Measurements from ENCODE around the gene WNT4.

WNT4 gene

DNA sequence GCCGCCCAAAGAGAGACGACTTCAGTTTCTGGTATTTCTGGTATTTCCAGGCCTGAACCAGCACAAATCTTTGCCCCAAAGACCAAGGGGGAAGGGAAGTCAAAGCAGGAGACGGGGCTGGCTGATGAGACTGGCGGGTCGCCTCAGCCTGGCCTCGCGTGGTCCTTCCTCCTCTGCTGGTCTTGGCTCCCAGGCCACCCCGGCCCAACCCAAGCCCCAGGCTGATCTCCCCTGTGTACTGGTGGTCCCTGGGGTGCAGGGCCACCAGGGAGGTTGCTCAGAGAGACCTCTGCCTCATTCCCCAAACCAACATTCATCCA lies 19.9 kb downstream of the WNT4 start:
- no peaks in the 10 kb centered on the region for H3K27me3 ChIP-seq (ENCODE audit: control insufficient read depth, insufficient read depth, low read length)
- H3K9ac ChIP-seq (ENCODE audit: low read length): no peak overlapping the region
- H3K36me3 ChIP-seq (ENCODE audit: control insufficient read depth, insufficient read depth, low read length): peaks cover 6% of the 10 kb centered on the region
- no peak overlapping the region for H3K4me3 ChIP-seq (ENCODE audit: low read length)
- no peak overlapping the region for H3K27ac ChIP-seq (ENCODE audit: low read depth, low read length)
- H3K4me1 ChIP-seq (ENCODE audit: control insufficient read depth, insufficient read depth, low read length): no peaks in the 10 kb centered on the region

GRCh38 chr1:22122273-22123070 lies 20.4 kb downstream of the WNT4 start:
- Histone ChIP-seq H3K36me3 (ENCODE audit: control insufficient read depth, insufficient read depth, low read length) (peaks cover 6% of the 10 kb centered on the region), H3K9ac (ENCODE audit: low read length) (no peak overlapping the region), H3K27ac (ENCODE audit: low read depth, low read length) (no peak overlapping the region), H3K27me3 (ENCODE audit: control insufficient read depth, insufficient read depth, low read length) (no peaks in the 10 kb centered on the region), H3K4me3 (ENCODE audit: low read length) (no peak overlapping the region), H3K4me1 (ENCODE audit: control insufficient read depth, insufficient read depth, low read length) (peaks cover 5% of the 10 kb centered on the region)

DNA sequence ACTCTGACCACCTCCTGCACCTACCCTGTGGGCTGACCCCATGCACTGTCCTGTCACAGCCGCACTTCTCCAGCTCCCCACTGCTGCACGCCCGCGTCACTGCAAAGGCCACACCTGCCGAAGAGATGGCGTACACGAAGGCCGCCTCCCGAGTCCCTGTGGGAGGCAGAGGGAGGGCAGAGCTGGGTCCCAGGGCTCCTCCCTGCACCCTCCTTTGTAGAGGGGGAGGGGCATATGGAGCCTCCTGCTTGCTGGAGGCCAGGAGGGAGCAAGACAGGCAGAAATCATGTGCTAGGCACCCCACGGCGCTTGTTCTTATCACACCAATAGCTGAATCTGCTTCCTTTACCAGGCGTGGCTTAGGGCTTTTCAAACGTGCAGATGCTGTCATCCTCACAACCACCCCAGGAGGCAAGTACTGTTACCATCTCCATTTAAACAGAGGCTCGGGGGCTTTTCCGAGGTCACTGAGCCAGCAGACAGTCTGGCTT lies 21.4 kb downstream of the WNT4 start:
- H3K27ac ChIP-seq (ENCODE audit: low read depth, low read length): no peak overlapping the region
- peaks cover 6% of the 10 kb centered on the region for H3K36me3 ChIP-seq (ENCODE audit: control insufficient read depth, insufficient read depth, low read length)

GRCh38 chr1:22120469-22120790 lies 22.5 kb downstream of the WNT4 start:
- Histone ChIP-seq H3K27ac (ENCODE audit: low read depth, low read length) (no peak overlapping the region), H3K9ac (ENCODE audit: low read length) (no peak overlapping the region), H3K4me3 (ENCODE audit: low read length) (no peak overlapping the region), H3K36me3 (ENCODE audit: control insufficient read depth, insufficient read depth, low read length) (peaks cover 6% of the 10 kb centered on the region), H3K27me3 (ENCODE audit: control insufficient read depth, insufficient read depth, low read length) (no peaks in the 10 kb centered on the region), H3K4me1 (ENCODE audit: control insufficient read depth, insufficient read depth, low read length) (peaks cover 8% of the 10 kb centered on the region)

More for the DNA sequence above, 21.4 kb downstream of the WNT4 start:
- H3K4me1 ChIP-seq (ENCODE audit: control insufficient read depth, insufficient read depth, low read length): peaks cover 8% of the 10 kb centered on the region
- H3K9ac ChIP-seq (ENCODE audit: low read length): no peak overlapping the region
- no peaks in the 10 kb centered on the region for H3K27me3 ChIP-seq (ENCODE audit: control insufficient read depth, insufficient read depth, low read length)
- H3K4me3 ChIP-seq (ENCODE audit: low read length): no peak overlapping the region

GRCh38 chr1:22119626-22120468 lies 23.1 kb downstream of the WNT4 start:
- H3K9ac ChIP-seq (ENCODE audit: low read length): no peak overlapping the region
- H3K4me3 ChIP-seq (ENCODE audit: low read length): no peak overlapping the region
- H3K27ac ChIP-seq (ENCODE audit: low read depth, low read length): no peak overlapping the region
- H3K4me1 ChIP-seq (ENCODE audit: control insufficient read depth, insufficient read depth, low read length): peaks cover 10% of the 10 kb centered on the region
- H3K36me3 ChIP-seq (ENCODE audit: control insufficient read depth, insufficient read depth, low read length): peaks cover 6% of the 10 kb centered on the region
- no peaks in the 10 kb centered on the region for H3K27me3 ChIP-seq (ENCODE audit: control insufficient read depth, insufficient read depth, low read length)

DNA sequence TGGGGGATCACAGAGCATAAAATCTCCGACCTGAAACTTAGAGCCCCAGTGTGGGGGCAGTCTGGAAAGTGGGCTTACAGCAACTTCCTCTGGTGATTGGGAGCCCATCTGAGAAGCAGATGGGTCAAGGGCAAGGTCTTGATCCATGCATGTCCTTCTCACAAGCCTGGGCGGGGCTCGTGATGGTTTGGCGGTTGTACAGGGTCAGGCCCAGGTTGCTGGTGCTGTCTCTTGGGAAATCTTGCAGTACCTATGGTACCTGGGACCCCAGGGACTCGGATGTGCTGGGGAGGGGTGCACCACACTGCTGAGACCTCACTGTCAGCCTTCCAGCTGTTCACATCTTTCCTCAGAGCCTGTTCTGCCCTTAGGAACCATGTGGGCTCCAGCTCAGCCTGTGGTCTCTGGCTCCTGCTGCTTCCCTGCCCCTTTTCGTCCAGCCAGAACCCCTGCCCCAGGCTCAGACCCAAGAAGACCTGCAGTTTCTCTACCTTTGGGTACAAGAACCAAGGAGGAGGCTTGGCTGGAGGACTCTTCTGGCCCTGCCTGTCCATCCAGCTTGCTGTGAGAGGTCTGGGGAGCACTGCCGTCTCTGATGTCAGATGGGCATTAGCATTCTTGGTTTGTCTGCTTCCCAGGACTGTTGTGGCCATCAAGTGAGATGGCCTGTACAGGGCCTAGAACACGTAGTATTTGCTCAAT lies 24.5 kb downstream of the WNT4 start:
- Histone ChIP-seq H3K4me1 (ENCODE audit: control insufficient read depth, insufficient read depth, low read length) (peaks cover 17% of the 10 kb centered on the region), H3K4me3 (ENCODE audit: low read length) (no peak overlapping the region), H3K27ac (ENCODE audit: low read depth, low read length) (no peak overlapping the region), H3K27me3 (ENCODE audit: control insufficient read depth, insufficient read depth, low read length) (no peaks in the 10 kb centered on the region), H3K9ac (ENCODE audit: low read length) (no peak overlapping the region), H3K36me3 (ENCODE audit: control insufficient read depth, insufficient read depth, low read length) (peaks cover 10% of the 10 kb centered on the region)

DNA sequence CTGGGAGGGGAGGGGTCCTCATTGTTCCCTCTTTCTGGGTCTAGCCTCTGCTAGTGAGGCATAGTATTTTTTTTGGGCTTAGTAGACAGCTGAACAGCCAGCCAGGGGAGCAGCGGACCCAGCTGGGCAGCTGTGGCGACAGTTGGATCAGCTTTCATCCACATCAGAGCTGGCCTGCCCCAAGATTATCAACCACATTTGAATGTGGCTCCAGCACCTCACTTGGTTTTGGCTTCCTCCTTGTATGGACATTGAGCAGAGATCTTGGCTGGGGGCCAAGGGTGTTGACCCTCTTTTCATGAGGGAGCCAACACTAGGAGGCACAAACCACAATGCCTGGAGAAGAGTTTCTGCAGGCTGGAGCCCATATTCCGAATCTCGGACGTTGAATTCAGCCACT lies 25.0 kb downstream of the WNT4 start:
- H3K9ac ChIP-seq (ENCODE audit: low read length): no peak overlapping the region
- no peak overlapping the region for H3K4me3 ChIP-seq (ENCODE audit: low read length)
- H3K4me1 ChIP-seq (ENCODE audit: control insufficient read depth, insufficient read depth, low read length): peaks cover 17% of the 10 kb centered on the region
- H3K27me3 ChIP-seq (ENCODE audit: control insufficient read depth, insufficient read depth, low read length): no peaks in the 10 kb centered on the region
- no peak overlapping the region for H3K27ac ChIP-seq (ENCODE audit: low read depth, low read length)
- peaks cover 12% of the 10 kb centered on the region for H3K36me3 ChIP-seq (ENCODE audit: control insufficient read depth, insufficient read depth, low read length)

- Histone ChIP-seq H3K9ac (ENCODE audit: low read length) (no peak overlapping the region), H3K27me3 (ENCODE audit: control insufficient read depth, insufficient read depth, low read length) (no peaks in the 10 kb centered on the region), H3K36me3 (ENCODE audit: control insufficient read depth, insufficient read depth, low read length) (peaks cover 14% of the 10 kb centered on the region), H3K4me3 (ENCODE audit: low read length) (no peak overlapping the region), H3K27ac (ENCODE audit: low read depth, low read length) (no peak overlapping the region), H3K4me1 (ENCODE audit: control insufficient read depth, insufficient read depth, low read length) (peaks cover 20% of the 10 kb centered on the region)
Measured at GRCh38 chr1:22117238-22117637, 25.7 kb downstream of the WNT4 start.

DNA sequence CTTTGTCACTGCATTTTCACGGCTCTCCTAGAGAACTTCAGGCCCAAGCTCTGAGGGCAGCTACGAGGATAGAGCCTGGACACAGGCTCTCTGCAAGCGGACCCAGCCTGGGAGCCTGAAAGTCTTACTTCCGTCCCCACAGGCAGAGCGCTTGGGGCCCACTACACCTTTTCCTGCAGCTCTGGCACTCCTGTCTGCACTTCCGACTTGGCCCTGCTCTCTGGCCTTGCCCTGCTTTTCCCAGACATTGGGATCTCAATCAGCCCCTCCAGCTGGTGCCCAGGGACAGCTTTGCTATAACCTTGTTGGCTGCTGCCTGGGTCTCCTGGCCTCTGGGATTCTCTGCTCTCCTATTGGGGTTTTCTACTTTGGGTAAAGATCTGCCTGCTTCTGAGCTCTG lies 27.6 kb downstream of the WNT4 start:
- peaks cover 14% of the 10 kb centered on the region for H3K36me3 ChIP-seq (ENCODE audit: control insufficient read depth, insufficient read depth, low read length)
- H3K4me1 ChIP-seq (ENCODE audit: control insufficient read depth, insufficient read depth, low read length): peaks cover 32% of the 10 kb centered on the region
- H3K9ac ChIP-seq (ENCODE audit: low read length): no peak overlapping the region
- H3K4me3 ChIP-seq (ENCODE audit: low read length): no peak overlapping the region
- no peaks in the 10 kb centered on the region for H3K27me3 ChIP-seq (ENCODE audit: control insufficient read depth, insufficient read depth, low read length)
- no peak overlapping the region for H3K27ac ChIP-seq (ENCODE audit: low read depth, low read length)

GRCh38 chr1:22114083-22115012 lies 28.5 kb downstream of the WNT4 start:
- no peak overlapping the region for H3K27ac ChIP-seq (ENCODE audit: low read depth, low read length)
- peaks cover 32% of the 10 kb centered on the region for H3K4me1 ChIP-seq (ENCODE audit: control insufficient read depth, insufficient read depth, low read length)
- peaks cover 10% of the 10 kb centered on the region for H3K36me3 ChIP-seq (ENCODE audit: control insufficient read depth, insufficient read depth, low read length)

GRCh38 chr1:22112554-22112953 lies 30.3 kb downstream of the WNT4 start:
- Histone ChIP-seq H3K36me3 (ENCODE audit: control insufficient read depth, insufficient read depth, low read length) (peaks cover 8% of the 10 kb centered on the region), H3K9ac (ENCODE audit: low read length) (no peak overlapping the region), H3K27ac (ENCODE audit: low read depth, low read length) (no peak overlapping the region), H3K4me1 (ENCODE audit: control insufficient read depth, insufficient read depth, low read length) (peaks cover 40% of the 10 kb centered on the region), H3K27me3 (ENCODE audit: control insufficient read depth, insufficient read depth, low read length) (no peaks in the 10 kb centered on the region), H3K4me3 (ENCODE audit: low read length) (no peak overlapping the region)

More at GRCh38 chr1:22114083-22115012, 28.5 kb downstream of the WNT4 start:
- Histone ChIP-seq H3K27me3 (ENCODE audit: control insufficient read depth, insufficient read depth, low read length) (no peaks in the 10 kb centered on the region), H3K9ac (ENCODE audit: low read length) (no peak overlapping the region), H3K4me3 (ENCODE audit: low read length) (no peak overlapping the region)
